ENCODE data around the gene XPNPEP1. TPM values are rescaled to one million over a fixed set of nuclear protein-coding genes. Genes with fewer than 3 reads are reported as not detected.

XPNPEP1 gene
- polyA plus RNA-seq, 1 of the 3 experiments (the other 2 are of a cell fraction): 167 TPM

- Histone ChIP-seq H3K27me3 (ENCODE audit: insufficient read depth) (no peaks in the 10 kb centered on the region), H3F3A (replicated peaks; ENCODE audit: insufficient read depth) (peaks cover 4% of the 10 kb centered on the region), H3K9me3 (no peaks in the 10 kb centered on the region), H3K4me1 (ENCODE audit: control insufficient read depth in 1 of 2, insufficient read depth in 2 of 2, low read depth in 1 of 2, low read length in 1 of 2) (peaks cover 9 to 15% of the 10 kb centered on the region in 2 experiments), H3K36me3 (replicated peaks in 1 of 2; ENCODE audit: control insufficient read depth in 1 of 2, insufficient read depth in 2 of 2, low read length in 1 of 2) (no peaks in the 10 kb centered on the region), H3K9ac (no peak overlapping the region), H3K4me3 (ENCODE audit: low read depth in 2 of 2, low read length in 1 of 2) (no peak overlapping the region), H3K4me2 (no peak overlapping the region), H3K9me2 (no peaks in the 10 kb centered on the region), H2AFZ (ENCODE audit: low read depth) (no peak overlapping the region), H3K79me2 (ENCODE audit: insufficient read depth) (no peaks in the 10 kb centered on the region), H3K27ac (ENCODE audit: low read depth in 2 of 2, low read length in 1 of 2) (peak overlapping the region in 1 of 2 experiments; percentile 16; a peak in 1 of 4 replicates), H4K20me1 (ENCODE audit: insufficient read depth) (no peaks in the 10 kb centered on the region)
- no peak for TF ChIP-seq JUND (IDR thresholded peaks at IDR 0.05)
- no peak for TF ChIP-seq PBX3 (IDR thresholded peaks at IDR 0.05)
- TF ChIP-seq, protein P1, sequence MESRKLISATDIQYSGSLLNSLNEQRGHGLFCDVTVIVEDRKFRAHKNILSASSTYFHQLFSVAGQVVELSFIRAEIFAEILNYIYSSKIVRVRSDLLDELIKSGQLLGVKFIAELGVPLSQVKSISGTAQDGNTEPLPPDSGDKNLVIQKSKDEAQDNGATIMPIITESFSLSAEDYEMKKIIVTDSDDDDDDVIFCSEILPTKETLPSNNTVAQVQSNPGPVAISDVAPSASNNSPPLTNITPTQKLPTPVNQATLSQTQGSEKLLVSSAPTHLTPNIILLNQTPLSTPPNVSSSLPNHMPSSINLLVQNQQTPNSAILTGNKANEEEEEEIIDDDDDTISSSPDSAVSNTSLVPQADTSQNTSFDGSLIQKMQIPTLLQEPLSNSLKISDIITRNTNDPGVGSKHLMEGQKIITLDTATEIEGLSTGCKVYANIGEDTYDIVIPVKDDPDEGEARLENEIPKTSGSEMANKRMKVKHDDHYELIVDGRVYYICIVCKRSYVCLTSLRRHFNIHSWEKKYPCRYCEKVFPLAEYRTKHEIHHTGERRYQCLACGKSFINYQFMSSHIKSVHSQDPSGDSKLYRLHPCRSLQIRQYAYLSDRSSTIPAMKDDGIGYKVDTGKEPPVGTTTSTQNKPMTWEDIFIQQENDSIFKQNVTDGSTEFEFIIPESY (IDR thresholded peaks at IDR 0.05; ENCODE audit: borderline replicate concordance, low read depth): no peak
- TF ChIP-seq, protein P2, sequence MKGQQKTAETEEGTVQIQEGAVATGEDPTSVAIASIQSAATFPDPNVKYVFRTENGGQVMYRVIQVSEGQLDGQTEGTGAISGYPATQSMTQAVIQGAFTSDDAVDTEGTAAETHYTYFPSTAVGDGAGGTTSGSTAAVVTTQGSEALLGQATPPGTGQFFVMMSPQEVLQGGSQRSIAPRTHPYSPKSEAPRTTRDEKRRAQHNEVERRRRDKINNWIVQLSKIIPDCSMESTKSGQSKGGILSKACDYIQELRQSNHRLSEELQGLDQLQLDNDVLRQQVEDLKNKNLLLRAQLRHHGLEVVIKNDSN (IDR thresholded peaks at IDR 0.05; ENCODE audit: borderline replicate concordance, low read depth): no peak
- no peak for TF ChIP-seq FOXJ3 (CRISPR knock-in tag; IDR thresholded peaks at IDR 0.05)
- TF ChIP-seq NRF1 (IDR thresholded peaks at IDR 0.05; ENCODE audit: low read depth, low read length): no peak
- TF ChIP-seq, protein P3, sequence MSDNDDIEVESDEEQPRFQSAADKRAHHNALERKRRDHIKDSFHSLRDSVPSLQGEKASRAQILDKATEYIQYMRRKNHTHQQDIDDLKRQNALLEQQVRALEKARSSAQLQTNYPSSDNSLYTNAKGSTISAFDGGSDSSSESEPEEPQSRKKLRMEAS (IDR thresholded peaks at IDR 0.05; ENCODE audit: low read depth): no peak
- TF ChIP-seq EZH2phosphoT487 (IDR thresholded peaks at IDR 0.05; ENCODE audit: borderline replicate concordance, low read depth): no peak
- no peak for TF ChIP-seq SMC3 (IDR thresholded peaks at IDR 0.05; ENCODE audit: low read depth, low read length)
- TF ChIP-seq, protein P4, sequence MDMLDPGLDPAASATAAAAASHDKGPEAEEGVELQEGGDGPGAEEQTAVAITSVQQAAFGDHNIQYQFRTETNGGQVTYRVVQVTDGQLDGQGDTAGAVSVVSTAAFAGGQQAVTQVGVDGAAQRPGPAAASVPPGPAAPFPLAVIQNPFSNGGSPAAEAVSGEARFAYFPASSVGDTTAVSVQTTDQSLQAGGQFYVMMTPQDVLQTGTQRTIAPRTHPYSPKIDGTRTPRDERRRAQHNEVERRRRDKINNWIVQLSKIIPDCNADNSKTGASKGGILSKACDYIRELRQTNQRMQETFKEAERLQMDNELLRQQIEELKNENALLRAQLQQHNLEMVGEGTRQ (IDR thresholded peaks at IDR 0.05; ENCODE audit: borderline replicate concordance, low read depth, low read length): no peak
- no peak for TF ChIP-seq CHD2 (IDR thresholded peaks at IDR 0.05; ENCODE audit: low read length, partially characterized antibody)
- no peak for TF ChIP-seq MXI1 (IDR thresholded peaks at IDR 0.05; ENCODE audit: low read depth, low read length)
- no peak for TF ChIP-seq EP300 (IDR thresholded peaks at IDR 0.05; ENCODE audit: borderline replicate concordance in 1 of 2, low read depth in 1 of 2, low read length in 1 of 2)
- TF ChIP-seq NFIC (IDR thresholded peaks at IDR 0.05; ENCODE audit: borderline replicate concordance): no peak
- TF ChIP-seq GABPA (IDR thresholded peaks at IDR 0.05; ENCODE audit: low read depth): no peak
- no peak for TF ChIP-seq RCOR1 (IDR thresholded peaks at IDR 0.05; ENCODE audit: low read length)
- no peak for TF ChIP-seq TEAD4 (IDR thresholded peaks at IDR 0.05; ENCODE audit: borderline replicate concordance, insufficient read depth)
- no peak for TF ChIP-seq RAD21 (IDR thresholded peaks at IDR 0.05; ENCODE audit: low read length)
- TF ChIP-seq RXRA (IDR thresholded peaks at IDR 0.05; ENCODE audit: borderline replicate concordance, low read depth): no peak
- TF ChIP-seq ELF1 (IDR thresholded peaks at IDR 0.05): no peak
- WGBS (ENCODE audit: low lambda C conversion rate): 93% methylated on average over 9 of the region's 9 CpGs
- DNase-seq: no peak
- POLR2A ChIA-PET: no interaction called here
- CTCF ChIA-PET: interaction anchor here (0.6 to 2.7 kb wide), 14 partner anchors 10 to 251 kb away, joined by 3 to 13 read pairs (median 3); partner anchors contain the start of gene XPNPEP1
Measured at GRCh38 chr10:109957092-109957797, 33.9 kb upstream of the XPNPEP1 start.

Data from SK-N-SH (cell line).